Stimulated activated CD4-positive, alpha-beta T cell treated with anti-CD3 and anti-CD28 coated beads, Interleukin-12 subunit alpha, Interleukin-12 subunit beta, amount 100 ng/mL, for 4 hours (primary cell): ENCODE data around the gene ARHGAP33.

Source experiments
- DNase-seq: peaks from one replicate; pipeline ENCODE4 v3.0.0-alpha.2; 2020

Gene ARHGAP33

GRCh38 chr19:35779033-35779432, 3.7 kb downstream of the ARHGAP33 start:
- no peak for DNase-seq

GRCh38 chr19:35780058-35780457, 4.7 kb downstream of the ARHGAP33 start:
- no peak for DNase-seq

- no peak for DNase-seq
Measured at GRCh38 chr19:35780717-35781116, 5.4 kb downstream of the ARHGAP33 start.

- no peak for DNase-seq
Measured at GRCh38 chr19:35781650-35782049, 6.3 kb downstream of the ARHGAP33 start.

GRCh38 chr19:35782589-35782988, 7.2 kb downstream of the ARHGAP33 start:
- no peak for DNase-seq

GRCh38 chr19:35783469-35784434, 8.4 kb downstream of the ARHGAP33 start:
- DNase-seq: no peak

GRCh38 chr19:35784503-35785338, 9.4 kb downstream of the ARHGAP33 start:
- no peak for DNase-seq

GRCh38 chr19:35785339-35785627, 9.9 kb downstream of the ARHGAP33 start:
- DNase-seq: no peak

- DNase-seq: no peak
Measured at GRCh38 chr19:35786299-35787160, 11.2 kb downstream of the ARHGAP33 start.

- no peak for DNase-seq
Measured at GRCh38 chr19:35787227-35787799, 11.9 kb downstream of the ARHGAP33 start.

- DNase-seq: no peak
Measured at GRCh38 chr19:35788205-35788960, 13.0 kb downstream of the ARHGAP33 start.

GRCh38 chr19:35789195-35789977, 14.0 kb downstream of the ARHGAP33 start:
- DNase-seq: no peak

GRCh38 chr19:35789978-35790944, 14.9 kb downstream of the ARHGAP33 start:
- no peak for DNase-seq

- no peak for DNase-seq
Measured at GRCh38 chr19:35790981-35791813, 15.8 kb downstream of the ARHGAP33 start.

- no peak for DNase-seq
Measured at GRCh38 chr19:35791814-35792279, 16.5 kb downstream of the ARHGAP33 start.

GRCh38 chr19:35792312-35792711, 16.9 kb downstream of the ARHGAP33 start:
- DNase-seq: no peak

- no peak for DNase-seq
Measured at GRCh38 chr19:35792888-35793287, 17.5 kb downstream of the ARHGAP33 start.

- no peak for DNase-seq
Measured at GRCh38 chr19:35793381-35794165, 18.2 kb downstream of the ARHGAP33 start.
